ENCODE measurements around the gene TMEM82. TPM values are rescaled to one million over a fixed set of nuclear protein-coding genes. Genes with fewer than 3 reads are reported as not detected.

The TMEM82 gene
- total RNA-seq, 6 experiments from 2014 or later, result not detected

- Mint-ChIP-seq H3K36me3 (ENCODE audit: low read depth) (peaks cover 8% of the 10 kb centered on the region), H3K9me3 (no peaks in the 10 kb centered on the region), H3K4me3 (no peak overlapping the region), H3K27me3 (ENCODE audit: insufficient read depth) (peaks cover 2% of the 10 kb centered on the region; the same call in 1 of the 2 replicates), H3K27ac (no peak overlapping the region), H3K4me1 (ENCODE audit: low read depth) (peaks cover 23% of the 10 kb centered on the region)
- DNase-seq, result no peak
- no peak for TF ChIP-seq CTCF (IDR thresholded peaks at IDR 0.05)
Observed at GRCh38 chr1:15706751-15707150, 35.5 kb upstream of the TMEM82 start.

- no peaks in the 10 kb centered on the region for H3K9me3 Mint-ChIP-seq
- TF ChIP-seq CTCF (IDR thresholded peaks at IDR 0.05), result no peak
- H3K27ac Mint-ChIP-seq, result no peak overlapping the region
- H3K4me3 Mint-ChIP-seq, result no peak overlapping the region
- H3K36me3 Mint-ChIP-seq (ENCODE audit: low read depth), result peaks cover 8% of the 10 kb centered on the region
- DNase-seq, result no peak
- peaks cover 2% of the 10 kb centered on the region; the same call in 1 of the 2 replicates for H3K27me3 Mint-ChIP-seq (ENCODE audit: insufficient read depth)
- peaks cover 23% of the 10 kb centered on the region for H3K4me1 Mint-ChIP-seq (ENCODE audit: low read depth)
Observed at GRCh38 chr1:15707239-15707925, 34.9 kb upstream of the TMEM82 start.

GRCh38 chr1:15708486-15709137, 33.7 kb upstream of the TMEM82 start:
- Mint-ChIP-seq H3K36me3 (ENCODE audit: low read depth) (peaks cover 8% of the 10 kb centered on the region), H3K9me3 (no peaks in the 10 kb centered on the region), H3K4me1 (ENCODE audit: low read depth) (peaks cover 14% of the 10 kb centered on the region), H3K27me3 (ENCODE audit: insufficient read depth) (peaks cover 2% of the 10 kb centered on the region; the same call in 1 of the 2 replicates), H3K27ac (no peak overlapping the region), H3K4me3 (no peak overlapping the region)
- DNase-seq, result no peak
- TF ChIP-seq CTCF (IDR thresholded peaks at IDR 0.05), result no peak

DNA sequence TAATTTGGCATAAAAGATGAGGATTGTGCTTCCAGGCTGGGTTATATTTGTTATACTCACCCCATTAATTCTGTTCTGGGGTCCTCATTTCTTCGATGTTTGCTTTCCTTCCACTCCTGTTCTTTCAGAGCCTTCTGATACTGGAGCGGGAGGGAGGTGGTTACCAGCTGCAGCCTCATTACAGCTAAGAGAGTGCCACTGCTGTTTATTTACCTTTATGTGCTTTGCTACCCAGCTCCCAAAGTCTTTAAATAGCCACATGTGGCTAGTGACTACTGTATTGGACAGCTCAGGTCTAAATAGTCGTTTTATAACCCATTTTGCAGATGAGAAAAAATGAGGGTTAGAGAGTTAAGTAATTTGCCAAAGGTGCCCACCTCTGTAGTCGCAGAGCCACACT, 33.1 kb upstream of the TMEM82 start:
- no peak for DNase-seq
- peaks cover 8% of the 10 kb centered on the region for H3K36me3 Mint-ChIP-seq (ENCODE audit: low read depth)
- H3K4me3 Mint-ChIP-seq, result no peak overlapping the region
- peaks cover 9% of the 10 kb centered on the region for H3K4me1 Mint-ChIP-seq (ENCODE audit: low read depth)
- TF ChIP-seq CTCF (IDR thresholded peaks at IDR 0.05), result no peak
- peaks cover 2% of the 10 kb centered on the region; the same call in 1 of the 2 replicates for H3K27me3 Mint-ChIP-seq (ENCODE audit: insufficient read depth)
- no peaks in the 10 kb centered on the region for H3K9me3 Mint-ChIP-seq
- no peak overlapping the region for H3K27ac Mint-ChIP-seq

DNA sequence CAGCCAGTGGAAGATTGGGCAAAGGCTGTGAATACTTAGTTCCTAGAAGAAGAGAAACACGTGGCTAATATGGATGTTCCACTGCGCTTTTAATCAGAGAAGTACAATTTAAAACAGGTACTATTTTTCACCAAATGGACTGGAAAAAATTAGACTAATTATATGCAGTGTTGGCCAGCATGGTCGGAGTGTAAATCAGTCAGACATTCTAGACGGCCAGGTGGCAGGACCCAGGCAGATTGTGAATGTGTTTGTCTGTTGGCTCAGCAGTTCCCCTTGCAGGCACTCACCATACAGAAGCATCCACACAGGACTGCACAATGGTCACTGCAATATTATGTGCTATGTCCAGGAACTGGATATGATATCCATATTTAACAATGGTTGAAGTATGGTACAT, 30.1 kb upstream of the TMEM82 start:
- Mint-ChIP-seq H3K27me3 (ENCODE audit: insufficient read depth) (no peaks in the 10 kb centered on the region), H3K9me3 (no peaks in the 10 kb centered on the region), H3K4me1 (ENCODE audit: low read depth) (peaks cover 8% of the 10 kb centered on the region), H3K4me3 (no peak overlapping the region), H3K27ac (no peak overlapping the region), H3K36me3 (ENCODE audit: low read depth) (no peaks in the 10 kb centered on the region)
- TF ChIP-seq CTCF (IDR thresholded peaks at IDR 0.05), result no peak
- no peak for DNase-seq

Data from HFFc6 (cell line).